HepG2 (cell line): ENCODE results near the gene FOCAD.

Source experiments
- CTCF ChIP-seq: sonication (generic); formaldehyde crosslinking; IDR thresholded peaks from 2 replicates; pipeline ENCODE4 v1.5.0; 2020; ENCODE audit warnings: mild to moderate bottlenecking, missing genetic modification reagents, moderate library complexity
- TERF1 ChIP-seq: sonication (generic); formaldehyde crosslinking; IDR thresholded peaks from 2 replicates; pipeline ENCODE4 v1.8.0; 2022; ENCODE audit warnings: mild to moderate bottlenecking, missing genetic modification reagents, moderate library complexity
- ZNF570 ChIP-seq: sonication (generic); formaldehyde crosslinking; IDR thresholded peaks from 2 replicates; pipeline ENCODE4 v1.4.0; 2020; ENCODE audit warnings: mild to moderate bottlenecking, missing genetic modification reagents, borderline replicate concordance

GRCh38 chr9:20636888-20637440 lies 47.1 kb upstream of the FOCAD start:
- TF ChIP-seq CTCF (CRISPR knock-in tag) (no peak), ZNF570 (CRISPR knock-in tag) (no peak), TERF1 (no peak)
